Measurements from ENCODE around the gene TAC4.

TAC4 gene

DNA sequence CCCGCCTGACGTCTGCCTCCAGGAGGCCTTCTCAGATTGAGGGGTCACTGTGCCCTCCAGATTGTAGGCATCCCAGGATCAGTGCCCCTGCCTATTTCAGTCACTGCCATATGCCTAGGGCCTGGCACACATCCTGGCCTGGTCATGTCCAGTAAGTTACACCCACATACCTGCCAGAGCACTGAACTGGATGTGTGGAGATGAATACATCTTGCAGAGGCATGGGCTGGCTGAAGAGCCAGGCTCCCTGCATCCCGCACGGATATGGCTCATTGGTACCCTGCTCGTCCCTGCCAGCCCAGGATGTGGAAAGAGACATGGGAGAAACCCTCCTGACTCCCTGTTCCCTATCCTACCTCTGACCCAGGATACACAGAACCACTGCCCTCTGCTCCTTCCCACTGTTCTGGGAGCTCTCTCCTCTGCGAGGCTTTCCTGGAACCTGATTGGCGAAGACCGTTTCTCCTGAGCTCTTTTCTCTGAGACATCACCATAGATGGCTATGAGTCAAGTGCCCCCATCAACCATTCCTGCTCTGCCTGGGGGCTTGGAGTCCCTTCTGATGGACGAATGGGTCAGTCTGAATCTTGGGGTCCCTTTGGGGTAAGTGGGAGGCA, 40.0 kb upstream of the TAC4 start:
- Histone ChIP-seq H3K27me3 (ENCODE audit: control insufficient read depth in 1 of 2, insufficient read depth in 2 of 2, low read length in 2 of 2) (peaks cover 27 to 33% of the 10 kb centered on the region in 2 donors), H3K4me1 (ENCODE audit: control insufficient read depth, insufficient read depth, low read length) (no peaks in the 10 kb centered on the region), H3K27ac (ENCODE audit: low read length) (no peak overlapping the region), H3K9ac (ENCODE audit: low read length in 2 of 2) (no peak overlapping the region), H3K9me3 (ENCODE audit: control insufficient read depth in 2 of 2, low read length in 2 of 2) (no peaks in the 10 kb centered on the region), H3K36me3 (ENCODE audit: control insufficient read depth in 2 of 2, insufficient read depth in 2 of 2, low read length in 2 of 2) (no peaks in the 10 kb centered on the region), H3K4me3 (ENCODE audit: low read length in 2 of 2) (no peak overlapping the region)

DNA sequence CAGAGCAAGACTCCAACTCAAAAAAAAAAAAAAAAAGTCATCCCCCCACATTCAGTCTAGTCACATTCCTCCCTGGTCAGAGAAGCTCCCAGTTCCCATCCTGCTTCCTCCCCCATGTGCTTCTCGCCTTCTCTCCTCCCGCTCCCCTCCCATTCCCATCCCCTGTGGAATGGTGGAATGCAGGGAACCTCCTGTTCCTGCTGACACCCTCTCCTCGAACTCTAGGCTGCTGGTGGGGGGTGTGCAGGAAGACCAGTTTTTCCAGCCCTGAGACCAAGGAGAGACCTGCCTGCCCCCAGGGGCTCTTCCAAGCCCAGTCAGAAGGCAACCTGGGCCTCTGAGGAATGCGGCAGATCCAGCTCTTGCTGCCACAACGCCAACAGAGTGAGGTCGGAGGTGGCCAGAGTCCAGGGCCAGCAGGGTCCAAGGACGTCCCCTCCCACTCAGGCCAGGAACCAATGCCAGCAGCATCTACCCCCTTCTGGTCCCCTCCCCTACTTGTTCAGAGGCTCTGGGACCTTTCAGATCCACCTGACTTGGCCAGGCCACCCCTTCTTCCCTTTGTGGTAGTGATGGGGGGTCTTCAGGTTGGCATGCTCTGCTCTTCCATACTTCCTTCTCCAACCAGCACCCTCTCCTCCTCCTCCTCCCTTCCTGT, 39.3 kb upstream of the TAC4 start:
- Histone ChIP-seq H3K4me3 (ENCODE audit: low read length in 2 of 2) (no peak overlapping the region), H3K27ac (ENCODE audit: low read length) (no peak overlapping the region), H3K4me1 (ENCODE audit: control insufficient read depth, insufficient read depth, low read length) (no peaks in the 10 kb centered on the region), H3K27me3 (ENCODE audit: control insufficient read depth in 1 of 2, insufficient read depth in 2 of 2, low read length in 2 of 2) (peaks cover 28 to 37% of the 10 kb centered on the region in 2 donors), H3K9me3 (ENCODE audit: control insufficient read depth in 2 of 2, low read length in 2 of 2) (no peaks in the 10 kb centered on the region), H3K9ac (ENCODE audit: low read length in 2 of 2) (no peak overlapping the region), H3K36me3 (ENCODE audit: control insufficient read depth in 2 of 2, insufficient read depth in 2 of 2, low read length in 2 of 2) (no peaks in the 10 kb centered on the region)

DNA sequence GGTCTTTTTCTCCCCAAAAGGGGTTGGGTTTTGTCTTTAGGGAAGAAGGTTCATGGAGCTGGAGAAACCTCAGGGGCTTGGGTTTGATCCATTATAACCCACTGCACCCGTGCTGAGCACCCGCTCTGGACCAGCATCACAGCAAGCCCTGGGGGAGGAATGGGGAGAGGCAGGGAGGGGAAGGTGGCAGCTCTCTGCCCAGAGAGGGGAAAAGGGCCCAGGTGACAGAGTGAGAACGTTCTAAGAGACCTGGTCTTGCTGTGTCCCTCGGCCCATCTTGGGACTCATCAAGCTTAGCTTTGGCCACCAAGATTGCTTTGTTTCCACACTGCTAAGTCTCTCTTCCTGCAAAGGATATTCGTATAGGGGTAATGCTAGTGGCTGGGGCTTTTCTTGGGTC, 38.2 kb upstream of the TAC4 start:
- Histone ChIP-seq H3K4me1 (ENCODE audit: control insufficient read depth, insufficient read depth, low read length) (no peaks in the 10 kb centered on the region), H3K36me3 (ENCODE audit: control insufficient read depth in 2 of 2, insufficient read depth in 2 of 2, low read length in 2 of 2) (no peaks in the 10 kb centered on the region), H3K27me3 (ENCODE audit: control insufficient read depth in 1 of 2, insufficient read depth in 2 of 2, low read length in 2 of 2) (peaks cover 30 to 38% of the 10 kb centered on the region in 2 donors), H3K27ac (ENCODE audit: low read length) (no peak overlapping the region), H3K9ac (ENCODE audit: low read length in 2 of 2) (no peak overlapping the region), H3K9me3 (ENCODE audit: control insufficient read depth in 2 of 2, low read length in 2 of 2) (no peaks in the 10 kb centered on the region), H3K4me3 (ENCODE audit: low read length in 2 of 2) (no peak overlapping the region)

DNA sequence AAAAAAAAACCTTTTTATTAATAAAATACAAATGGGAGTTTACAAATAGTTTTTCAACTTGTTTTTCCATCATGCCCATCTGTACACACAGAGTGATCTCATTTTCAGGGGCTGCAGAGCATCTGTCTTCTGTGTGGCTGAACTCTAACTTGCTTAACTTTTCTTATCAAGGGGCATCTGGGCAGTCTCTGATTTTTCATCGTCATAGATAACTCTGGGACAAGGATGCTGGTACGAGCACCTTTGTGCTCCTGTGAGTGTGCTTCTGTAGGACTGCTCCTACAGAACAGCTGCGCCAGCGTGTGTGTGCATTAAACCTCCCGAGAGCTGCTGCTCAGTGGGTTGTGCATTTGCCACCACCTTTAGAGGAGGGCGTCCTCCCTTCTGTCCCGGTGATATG, 34.6 kb upstream of the TAC4 start:
- no peaks in the 10 kb centered on the region for H3K9me3 ChIP-seq (ENCODE audit: control insufficient read depth in 2 of 2, low read length in 2 of 2)
- no peaks in the 10 kb centered on the region for H3K36me3 ChIP-seq (ENCODE audit: control insufficient read depth in 2 of 2, insufficient read depth in 2 of 2, low read length in 2 of 2)
- peaks cover 28 to 33% of the 10 kb centered on the region in 2 donors for H3K27me3 ChIP-seq (ENCODE audit: control insufficient read depth in 1 of 2, insufficient read depth in 2 of 2, low read length in 2 of 2)
- no peak overlapping the region for H3K9ac ChIP-seq (ENCODE audit: low read length in 2 of 2)
- no peak overlapping the region for H3K4me3 ChIP-seq (ENCODE audit: low read length in 2 of 2)
- H3K4me1 ChIP-seq (ENCODE audit: control insufficient read depth, insufficient read depth, low read length) = peaks cover 4% of the 10 kb centered on the region
- H3K27ac ChIP-seq (ENCODE audit: low read length) = no peak overlapping the region

DNA sequence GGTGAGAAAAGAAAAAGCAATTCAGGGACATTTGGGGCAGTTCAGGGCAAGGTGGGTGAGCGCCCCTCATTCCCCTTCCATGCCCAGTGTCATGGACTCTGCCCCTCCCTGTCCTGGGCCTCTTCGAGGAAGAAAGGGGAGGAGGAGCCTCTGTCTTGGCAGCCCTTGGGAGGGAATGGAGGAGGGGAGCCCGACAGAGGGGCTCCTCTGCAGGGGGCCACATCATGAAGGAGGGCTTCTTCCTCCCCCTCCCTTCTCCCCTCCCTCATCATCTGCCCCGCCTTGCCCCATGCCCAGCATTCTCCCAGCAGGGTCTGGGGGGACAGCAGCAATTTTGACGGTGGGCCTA, 33.2 kb upstream of the TAC4 start:
- Histone ChIP-seq H3K9ac (ENCODE audit: low read length in 2 of 2) (no peak overlapping the region), H3K27me3 (ENCODE audit: control insufficient read depth in 1 of 2, insufficient read depth in 2 of 2, low read length in 2 of 2) (peaks cover 27 to 33% of the 10 kb centered on the region in 2 donors), H3K36me3 (ENCODE audit: control insufficient read depth in 2 of 2, insufficient read depth in 2 of 2, low read length in 2 of 2) (no peaks in the 10 kb centered on the region), H3K27ac (ENCODE audit: low read length) (no peak overlapping the region), H3K9me3 (ENCODE audit: control insufficient read depth in 2 of 2, low read length in 2 of 2) (no peaks in the 10 kb centered on the region), H3K4me3 (ENCODE audit: low read length in 2 of 2) (no peak overlapping the region), H3K4me1 (ENCODE audit: control insufficient read depth, insufficient read depth, low read length) (peaks cover 4% of the 10 kb centered on the region)

DNA sequence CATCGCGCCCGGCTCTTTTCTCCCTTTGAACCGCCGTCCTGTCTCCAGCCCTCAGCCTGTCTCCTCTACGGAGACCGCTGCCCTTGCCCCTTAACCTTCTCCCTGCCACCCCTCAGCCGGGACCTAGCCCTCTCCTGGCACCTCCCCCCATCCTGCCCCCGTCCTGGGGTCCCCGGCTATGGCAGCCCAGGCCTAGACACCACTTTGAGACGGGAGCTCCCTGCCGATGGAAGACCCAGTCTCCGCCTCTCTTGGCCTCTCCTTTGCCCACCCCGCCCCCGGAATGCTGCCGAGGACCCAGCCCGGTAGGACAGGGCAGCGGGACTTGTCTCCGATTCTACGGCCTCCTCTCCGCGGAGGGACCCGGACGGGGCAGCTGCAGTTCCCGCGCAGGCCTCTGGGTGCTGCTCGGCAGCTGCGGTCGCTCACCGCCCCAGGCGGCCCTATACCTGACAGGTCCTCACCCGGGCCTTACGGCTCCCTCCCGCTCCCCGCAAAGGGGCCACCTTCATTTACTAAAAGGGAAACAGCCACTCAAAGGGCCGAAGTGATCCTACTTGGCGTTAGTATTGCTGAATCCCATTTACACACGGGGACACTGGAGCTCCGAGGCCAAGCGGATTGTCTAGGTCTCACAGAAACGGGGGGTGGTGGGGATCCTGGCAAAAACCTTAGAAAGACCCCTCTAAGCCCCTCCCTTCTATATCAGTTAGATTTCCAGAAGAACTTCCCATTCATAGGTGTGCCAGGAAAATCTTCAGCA, 32.6 kb upstream of the TAC4 start:
- Histone ChIP-seq H3K9ac (ENCODE audit: low read length in 2 of 2) (no peak overlapping the region), H3K4me1 (ENCODE audit: control insufficient read depth, insufficient read depth, low read length) (peaks cover 4% of the 10 kb centered on the region), H3K36me3 (ENCODE audit: control insufficient read depth in 2 of 2, insufficient read depth in 2 of 2, low read length in 2 of 2) (no peaks in the 10 kb centered on the region), H3K4me3 (ENCODE audit: low read length in 2 of 2) (no peak overlapping the region), H3K27me3 (ENCODE audit: control insufficient read depth in 1 of 2, insufficient read depth in 2 of 2, low read length in 2 of 2) (peaks cover 23 to 33% of the 10 kb centered on the region in 2 donors), H3K9me3 (ENCODE audit: control insufficient read depth in 2 of 2, low read length in 2 of 2) (no peaks in the 10 kb centered on the region), H3K27ac (ENCODE audit: low read length) (no peak overlapping the region)

DNA sequence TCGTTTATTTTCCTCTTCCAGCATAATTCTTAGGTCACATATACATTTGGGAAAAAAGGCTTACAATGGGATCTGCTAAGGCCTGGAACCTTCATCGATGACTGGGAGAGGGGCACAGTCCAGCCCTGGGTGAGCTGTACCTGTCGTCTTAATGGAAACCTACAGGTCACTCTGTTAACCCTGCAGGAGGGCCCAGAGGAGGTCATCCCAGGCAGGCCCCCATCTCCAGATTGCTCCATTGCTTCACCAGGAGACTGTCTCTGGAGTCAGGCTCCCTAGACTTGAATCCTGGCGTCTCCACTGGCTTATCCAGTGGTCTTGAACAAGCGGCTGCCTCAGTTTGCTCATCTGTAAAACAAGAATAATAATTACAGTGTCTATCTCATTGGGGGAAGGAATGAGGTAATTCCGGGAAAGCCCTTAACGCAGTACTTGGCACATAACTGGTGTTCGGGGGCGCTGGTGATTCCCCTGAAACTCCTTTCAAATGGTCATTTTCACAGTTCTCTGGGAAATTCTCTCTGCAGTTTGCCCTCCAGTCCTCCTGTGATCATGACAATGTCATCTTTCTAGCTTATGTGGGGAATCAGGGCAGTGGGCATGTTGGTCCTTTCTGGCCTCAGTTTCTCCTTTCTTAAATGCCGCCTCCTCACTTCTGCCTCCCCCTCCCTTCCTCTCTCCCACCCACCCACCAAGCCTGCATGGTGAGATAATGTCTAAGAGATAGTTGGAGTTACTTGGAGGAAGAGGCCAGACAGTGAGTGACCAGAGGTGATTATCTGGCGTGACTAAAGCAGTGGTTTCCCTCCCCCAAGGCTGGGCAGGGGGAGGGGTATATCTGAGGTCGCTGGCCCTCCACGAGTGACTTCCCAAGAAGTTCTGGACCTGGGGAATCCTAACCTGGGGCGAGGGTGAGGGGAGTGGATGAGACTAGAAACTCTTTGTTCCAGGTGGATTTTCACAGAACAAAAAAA, 31.3 kb upstream of the TAC4 start:
- Histone ChIP-seq H3K27ac (ENCODE audit: low read length) (no peak overlapping the region), H3K9ac (ENCODE audit: low read length in 2 of 2) (no peak overlapping the region), H3K9me3 (ENCODE audit: control insufficient read depth in 2 of 2, low read length in 2 of 2) (no peaks in the 10 kb centered on the region), H3K27me3 (ENCODE audit: control insufficient read depth in 1 of 2, insufficient read depth in 2 of 2, low read length in 2 of 2) (peaks cover 23 to 28% of the 10 kb centered on the region in 2 donors), H3K4me1 (ENCODE audit: control insufficient read depth, insufficient read depth, low read length) (peaks cover 4% of the 10 kb centered on the region), H3K36me3 (ENCODE audit: control insufficient read depth in 2 of 2, insufficient read depth in 2 of 2, low read length in 2 of 2) (no peaks in the 10 kb centered on the region), H3K4me3 (ENCODE audit: low read length in 2 of 2) (no peak overlapping the region)

DNA sequence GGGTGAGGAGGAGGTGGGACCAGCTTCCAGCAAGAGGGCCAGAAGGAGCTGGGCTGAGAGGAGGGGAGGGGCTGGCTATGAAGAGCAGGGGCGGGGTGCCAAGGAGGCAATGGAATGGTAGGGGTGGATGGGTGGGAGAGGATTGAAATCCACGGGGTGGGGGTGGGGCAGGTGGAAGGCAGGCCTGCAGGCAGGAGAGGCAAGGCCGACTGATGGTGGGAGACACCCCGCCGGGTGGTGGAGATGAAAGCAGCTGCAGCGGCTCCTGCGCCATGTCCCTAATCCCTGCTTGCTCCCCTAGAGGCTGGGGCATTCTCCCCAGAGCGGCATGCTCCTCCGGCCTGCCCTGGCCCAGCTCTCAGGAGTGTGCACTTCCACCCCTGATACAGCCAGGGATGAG, 27.8 kb upstream of the TAC4 start:
- no peak overlapping the region for H3K27ac ChIP-seq (ENCODE audit: low read length)
- peaks cover 12 to 14% of the 10 kb centered on the region in 2 donors for H3K27me3 ChIP-seq (ENCODE audit: control insufficient read depth in 1 of 2, insufficient read depth in 2 of 2, low read length in 2 of 2)
- no peaks in the 10 kb centered on the region for H3K36me3 ChIP-seq (ENCODE audit: control insufficient read depth in 2 of 2, insufficient read depth in 2 of 2, low read length in 2 of 2)
- H3K4me3 ChIP-seq (ENCODE audit: low read length in 2 of 2) = no peak overlapping the region
- H3K4me1 ChIP-seq (ENCODE audit: control insufficient read depth, insufficient read depth, low read length) = peaks cover 2% of the 10 kb centered on the region
- no peaks in the 10 kb centered on the region for H3K9me3 ChIP-seq (ENCODE audit: control insufficient read depth in 2 of 2, low read length in 2 of 2)
- H3K9ac ChIP-seq (ENCODE audit: low read length in 2 of 2) = no peak overlapping the region

DNA sequence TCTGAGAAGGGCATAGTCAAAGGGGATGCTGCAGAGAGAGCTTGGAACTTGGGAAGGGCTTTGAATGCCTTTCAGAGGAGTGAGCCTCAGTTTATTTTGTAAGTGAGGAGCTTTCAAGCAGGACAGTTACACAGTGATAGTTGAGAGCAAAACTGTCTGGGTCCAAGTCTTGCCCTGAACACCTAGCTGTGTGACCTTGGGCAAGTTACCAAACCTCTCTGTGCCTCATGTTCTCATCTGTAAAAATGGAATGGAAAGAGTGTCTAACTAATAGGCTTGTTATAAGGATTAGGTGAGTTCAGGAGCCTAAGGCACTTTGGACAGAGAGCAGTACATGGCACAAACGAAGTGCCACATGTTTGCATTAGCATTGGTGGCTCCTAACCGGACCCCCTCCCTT, 27.0 kb upstream of the TAC4 start:
- H3K9me3 ChIP-seq (ENCODE audit: control insufficient read depth in 2 of 2, low read length in 2 of 2) = no peaks in the 10 kb centered on the region
- no peak overlapping the region for H3K9ac ChIP-seq (ENCODE audit: low read length in 2 of 2)
- H3K4me3 ChIP-seq (ENCODE audit: low read length in 2 of 2) = no peak overlapping the region
- no peaks in the 10 kb centered on the region for H3K36me3 ChIP-seq (ENCODE audit: control insufficient read depth in 2 of 2, insufficient read depth in 2 of 2, low read length in 2 of 2)
- H3K27me3 ChIP-seq (ENCODE audit: control insufficient read depth in 1 of 2, insufficient read depth in 2 of 2, low read length in 2 of 2) = peaks cover 8 to 14% of the 10 kb centered on the region in 2 donors
- H3K4me1 ChIP-seq (ENCODE audit: control insufficient read depth, insufficient read depth, low read length) = no peaks in the 10 kb centered on the region
- no peak overlapping the region for H3K27ac ChIP-seq (ENCODE audit: low read length)

DNA sequence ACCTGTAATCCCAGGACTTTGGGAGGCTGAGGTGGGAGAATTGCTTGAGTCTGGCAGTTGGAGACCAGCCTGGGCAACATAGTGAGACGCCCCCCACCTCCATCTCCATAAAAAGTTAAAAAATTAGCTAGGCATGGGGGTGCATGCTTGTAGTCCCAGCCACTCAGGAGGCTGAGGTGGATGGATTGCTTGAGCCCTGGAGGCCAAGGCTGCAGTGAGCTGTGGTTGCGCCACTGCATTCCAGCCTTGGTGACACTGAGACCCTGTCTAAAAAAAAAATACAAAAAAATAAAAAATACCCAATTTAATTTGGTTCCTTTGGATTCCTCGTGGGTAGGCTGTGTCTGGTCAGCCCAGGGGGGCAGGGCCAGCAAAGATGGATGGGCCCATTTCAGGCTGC, 26.1 kb upstream of the TAC4 start:
- Histone ChIP-seq H3K4me3 (ENCODE audit: low read length in 2 of 2) (no peak overlapping the region), H3K36me3 (ENCODE audit: control insufficient read depth in 2 of 2, insufficient read depth in 2 of 2, low read length in 2 of 2) (no peaks in the 10 kb centered on the region), H3K27me3 (ENCODE audit: control insufficient read depth in 1 of 2, insufficient read depth in 2 of 2, low read length in 2 of 2) (peaks cover 3 to 14% of the 10 kb centered on the region in 2 donors), H3K9ac (ENCODE audit: low read length in 2 of 2) (no peak overlapping the region), H3K4me1 (ENCODE audit: control insufficient read depth, insufficient read depth, low read length) (no peaks in the 10 kb centered on the region), H3K27ac (ENCODE audit: low read length) (no peak overlapping the region), H3K9me3 (ENCODE audit: control insufficient read depth in 2 of 2, low read length in 2 of 2) (no peaks in the 10 kb centered on the region)

All from stomach smooth muscle (tissue), 2 donors.